ENCODE measurements around the gene CTCF.

Gene CTCF

DNA sequence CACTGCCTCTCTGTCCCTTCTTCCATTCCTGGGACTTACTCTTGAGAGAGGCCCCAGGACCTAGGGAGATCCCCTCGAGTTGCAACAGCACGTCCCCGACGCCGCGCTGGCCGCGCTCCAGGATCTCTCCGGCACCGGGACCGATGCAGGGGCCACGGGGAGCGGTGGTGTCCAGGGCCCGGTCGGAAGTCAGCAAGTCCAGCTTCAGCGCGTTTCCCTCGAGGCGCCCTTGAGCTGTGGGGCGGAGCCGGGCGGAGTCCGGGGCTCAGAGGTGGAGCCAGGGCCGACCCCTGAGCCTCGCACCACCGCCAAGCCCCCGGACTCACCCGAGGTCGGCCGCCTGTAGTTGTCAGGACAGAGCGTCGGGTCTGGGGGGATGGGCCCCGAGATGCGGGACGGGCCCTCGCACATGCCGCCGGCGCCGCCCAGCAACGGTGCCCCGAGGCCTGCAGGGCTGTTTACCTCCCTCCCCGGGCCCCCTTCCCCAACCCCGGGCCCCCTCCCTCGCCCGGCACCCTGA, 103.8 kb downstream of the CTCF start:
- no peak for DNase-seq (ENCODE audit: low read depth in 2 of 2)

DNA sequence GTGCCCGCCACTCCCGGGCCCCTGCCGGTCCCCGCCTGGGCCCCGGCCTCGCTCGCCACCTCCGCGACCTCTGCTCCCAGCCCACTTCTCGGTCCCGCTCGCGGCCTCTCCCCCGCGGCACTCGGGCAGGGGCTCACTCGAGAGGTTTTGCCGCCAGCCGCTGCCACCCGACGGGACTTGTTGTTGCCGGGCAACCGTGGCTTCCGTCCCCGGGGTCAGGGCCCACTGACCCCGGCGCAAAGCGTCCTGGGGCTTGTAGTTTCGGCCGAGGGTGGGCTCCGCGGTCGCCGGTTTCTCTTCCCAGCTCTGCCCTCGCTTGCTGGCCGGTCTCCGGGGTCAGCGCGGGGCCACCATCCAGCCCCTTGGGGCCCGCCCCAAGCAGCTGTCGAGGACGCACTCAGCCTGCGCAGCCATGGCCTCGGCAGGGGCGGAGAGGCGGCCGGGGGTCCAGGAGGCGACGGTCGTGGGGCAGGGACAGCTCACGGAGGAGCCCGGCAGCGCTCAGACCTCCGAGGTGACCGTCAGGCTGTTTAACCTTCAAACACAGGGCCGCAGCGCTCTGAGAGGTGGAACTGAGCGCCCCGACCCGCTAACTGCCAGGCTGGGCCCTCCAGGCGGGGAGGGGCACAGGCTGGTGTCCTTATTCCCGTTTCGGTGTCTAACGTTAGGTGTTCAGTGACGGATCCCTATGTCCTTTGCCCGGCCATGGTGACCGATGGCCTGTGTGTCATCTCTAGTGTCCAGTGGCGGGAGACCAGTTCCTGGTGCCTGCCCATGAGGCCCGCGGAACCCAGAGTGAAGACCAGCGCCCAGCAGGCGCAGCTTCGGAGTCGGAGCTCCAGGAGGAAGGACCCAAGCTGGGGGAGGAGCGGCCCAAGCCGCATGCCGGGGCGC, 104.5 kb downstream of the CTCF start, which contains the start of the genes C16orf86 and ENKD1:
Gene C16orf86, plus strand, starts transcription at position 256 of the 894 bp plus-strand sequence. Its CDS starts 157 bp downstream, at position 413.
Gene ENKD1, minus strand, starts transcription at position 192 of the 894 bp plus-strand sequence. CDS start 308 bp downstream, outside the sequence.
- peak; percentile 19 to 29 for DNase-seq (ENCODE audit: low read depth in 2 of 2)

DNA sequence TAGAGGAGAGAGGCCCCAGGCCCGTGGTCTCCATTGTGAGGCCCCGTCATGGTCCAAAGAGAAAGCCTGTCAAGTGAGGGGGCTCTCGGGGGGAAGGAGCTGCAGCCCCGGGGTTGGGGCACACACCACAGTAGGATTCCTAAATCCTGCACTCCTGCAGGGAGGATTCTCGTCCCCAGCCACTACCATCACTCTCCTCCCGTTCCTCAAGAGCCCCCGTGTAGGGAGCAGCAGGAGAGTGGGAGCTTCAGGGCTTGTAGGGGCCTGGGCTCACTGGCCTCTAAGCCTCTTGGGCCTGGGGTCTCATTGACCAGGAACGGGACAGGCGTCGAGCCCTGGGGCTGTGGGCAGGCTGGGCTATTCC, 105.1 kb downstream of the CTCF start:
- no peak for DNase-seq (ENCODE audit: low read depth in 2 of 2)

DNA sequence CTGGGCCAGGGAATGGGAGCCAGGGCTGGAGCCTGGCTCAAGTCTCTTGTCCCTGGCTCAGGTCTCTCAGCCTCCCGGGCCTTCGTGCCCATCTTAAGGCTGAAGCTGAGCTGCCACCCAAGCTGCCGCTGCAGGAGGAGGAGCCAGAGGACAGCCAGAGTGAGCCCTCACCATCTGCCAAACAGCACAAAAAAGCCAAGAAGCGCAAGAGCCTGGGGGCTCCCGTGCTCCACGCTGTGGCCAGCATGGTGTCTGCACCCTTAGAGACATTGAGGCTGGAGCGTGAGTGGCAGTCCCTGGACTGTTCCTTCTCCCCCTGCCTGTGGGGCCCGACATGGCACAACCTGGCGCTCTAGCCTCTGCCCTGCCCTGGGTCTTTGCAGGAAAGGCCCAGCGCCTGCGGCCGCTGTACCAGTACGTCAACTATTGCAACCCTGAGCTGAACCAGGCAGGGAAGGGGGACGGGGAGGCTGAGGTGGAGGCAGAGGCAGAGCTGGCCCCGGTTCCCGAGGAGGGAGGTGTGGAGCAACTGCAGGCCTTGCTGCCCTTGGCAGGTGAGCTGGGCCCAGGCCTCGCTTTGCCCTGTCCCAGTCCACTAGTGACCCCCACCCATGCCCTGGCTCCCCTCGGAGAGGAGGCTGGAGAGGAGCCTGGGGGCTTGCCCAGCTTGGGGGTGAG, 105.6 kb downstream of the CTCF start:
- peak; percentile 70 to 73 for DNase-seq (ENCODE audit: low read depth in 2 of 2)

DNA sequence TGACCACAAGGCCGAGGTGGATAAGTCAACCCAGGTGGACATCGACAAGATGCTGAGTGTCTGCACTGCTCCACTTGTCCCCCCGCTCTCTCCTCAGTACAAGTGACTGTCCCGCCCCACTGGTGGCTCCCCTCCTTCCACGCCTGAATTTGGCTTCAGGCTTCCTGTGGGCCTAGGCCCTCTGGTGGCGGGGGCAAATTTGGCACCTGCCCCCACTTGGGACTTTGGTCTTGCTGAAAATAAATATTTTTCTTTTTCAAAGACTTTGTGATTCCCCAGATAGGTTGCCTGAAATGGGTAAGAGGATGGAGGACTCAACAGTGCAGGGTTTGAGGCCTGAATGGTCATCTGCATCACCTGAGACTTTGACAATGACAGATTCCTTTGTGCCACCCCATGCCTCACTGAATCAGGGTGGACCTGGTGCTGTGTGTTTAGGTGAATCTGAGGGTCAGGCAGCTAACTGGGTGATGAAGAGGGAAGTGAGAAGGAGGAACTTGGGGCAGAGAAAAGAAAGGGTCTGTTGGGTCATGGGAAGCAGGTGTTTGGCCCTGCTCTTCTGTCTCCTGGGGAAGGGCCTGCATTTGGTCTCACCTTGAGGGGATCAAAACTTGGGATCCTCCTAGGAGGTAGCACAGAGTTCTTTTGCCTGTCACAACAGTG, 106.3 kb downstream of the CTCF start:
- no peak for DNase-seq (ENCODE audit: low read depth in 2 of 2)

DNA sequence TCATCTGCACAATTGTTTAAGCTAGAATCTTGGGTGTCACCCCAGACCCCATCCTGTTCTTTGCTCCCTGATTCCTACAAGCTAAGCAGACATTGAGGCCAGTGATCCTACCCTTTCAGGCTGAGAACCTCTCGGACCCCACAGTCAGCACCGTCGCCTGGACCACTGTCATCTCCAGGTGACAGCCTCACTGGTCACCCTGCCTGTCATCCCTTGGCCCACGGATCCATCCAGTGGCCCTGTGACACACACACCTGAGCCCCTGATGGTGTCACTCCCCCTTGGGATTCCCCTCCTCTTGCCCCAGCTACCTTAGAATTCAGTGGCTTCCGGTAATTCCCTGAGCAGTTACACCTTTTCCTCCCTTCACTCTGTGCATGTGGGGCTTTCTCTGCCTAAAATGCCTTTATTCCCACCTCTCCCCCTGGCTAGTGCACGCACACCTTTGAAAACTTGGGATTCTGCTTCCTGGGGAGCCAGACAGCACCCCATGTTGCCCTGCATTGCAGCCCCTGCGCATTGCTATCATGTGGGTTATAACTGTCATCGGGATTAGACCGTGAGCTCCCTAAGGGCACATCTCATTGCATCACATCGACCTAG, 107.3 kb downstream of the CTCF start:
- no peak for DNase-seq (ENCODE audit: low read depth in 2 of 2)

DNA sequence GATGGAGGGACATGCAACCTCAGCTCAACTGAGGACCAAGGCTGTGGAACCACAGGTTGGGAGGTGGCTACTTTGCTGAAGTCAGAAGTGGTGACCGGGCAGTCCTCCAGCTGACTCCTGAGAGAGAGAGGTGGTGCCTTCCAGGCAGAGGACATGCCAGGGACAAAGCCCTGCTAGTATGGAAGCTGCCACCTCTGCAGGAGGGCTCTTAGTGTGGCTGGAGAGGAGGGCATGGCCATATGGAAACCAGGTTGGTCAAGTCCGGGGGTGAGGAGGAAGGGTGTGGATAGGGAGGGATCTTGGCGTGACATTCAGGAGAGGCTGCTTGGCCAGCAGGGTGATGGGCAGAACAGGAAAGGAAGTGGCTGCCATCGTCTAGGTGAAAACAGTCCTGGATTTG, 110.0 kb downstream of the CTCF start:
- no peak for DNase-seq (ENCODE audit: low read depth in 2 of 2)

DNA sequence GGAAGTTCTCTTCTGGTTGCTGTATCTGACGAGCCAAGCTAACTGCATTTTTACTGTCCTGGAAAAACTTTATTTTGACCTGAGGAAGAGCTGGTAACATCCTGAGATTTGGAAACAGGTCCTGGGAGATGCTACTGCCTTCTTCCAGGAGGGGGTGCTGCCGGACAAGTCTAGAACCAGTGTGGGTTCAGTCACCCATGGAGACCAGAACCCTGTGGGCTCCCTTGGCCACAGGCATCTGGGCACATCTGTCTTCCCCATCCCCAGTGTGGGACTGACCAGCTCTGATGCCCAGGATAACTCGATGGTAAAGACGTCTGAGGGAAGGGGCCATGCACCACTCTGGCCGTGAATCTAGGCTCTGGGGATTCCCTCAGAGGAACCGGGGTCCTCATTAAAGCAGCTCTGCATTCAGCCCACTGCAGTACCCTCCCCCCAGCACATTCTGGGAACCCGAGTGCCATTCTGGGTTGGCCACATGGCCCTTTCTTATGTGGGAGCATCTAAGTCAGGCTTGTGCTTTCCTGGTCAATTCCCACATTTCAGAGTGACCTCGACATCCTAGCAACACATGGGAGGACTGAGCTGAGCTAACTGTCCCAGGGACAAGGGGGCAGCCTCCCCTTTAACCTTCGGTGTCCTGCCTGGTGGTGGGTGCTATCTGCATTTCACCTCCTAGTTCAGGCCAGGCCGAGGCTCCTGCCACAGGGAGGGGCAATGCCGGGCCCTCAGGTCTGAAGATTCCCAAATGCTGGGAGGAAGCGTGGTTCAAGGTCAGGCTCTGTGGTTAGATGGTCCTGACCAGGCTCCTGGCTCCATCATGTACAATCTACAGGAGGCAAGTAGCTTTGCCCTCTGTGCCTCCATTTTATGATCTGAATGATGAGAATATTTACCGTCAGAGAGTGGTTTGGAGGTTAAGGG, 110.7 kb downstream of the CTCF start:
- DNase-seq (ENCODE audit: low read depth in 2 of 2), result peak; percentile 7 to 16

DNA sequence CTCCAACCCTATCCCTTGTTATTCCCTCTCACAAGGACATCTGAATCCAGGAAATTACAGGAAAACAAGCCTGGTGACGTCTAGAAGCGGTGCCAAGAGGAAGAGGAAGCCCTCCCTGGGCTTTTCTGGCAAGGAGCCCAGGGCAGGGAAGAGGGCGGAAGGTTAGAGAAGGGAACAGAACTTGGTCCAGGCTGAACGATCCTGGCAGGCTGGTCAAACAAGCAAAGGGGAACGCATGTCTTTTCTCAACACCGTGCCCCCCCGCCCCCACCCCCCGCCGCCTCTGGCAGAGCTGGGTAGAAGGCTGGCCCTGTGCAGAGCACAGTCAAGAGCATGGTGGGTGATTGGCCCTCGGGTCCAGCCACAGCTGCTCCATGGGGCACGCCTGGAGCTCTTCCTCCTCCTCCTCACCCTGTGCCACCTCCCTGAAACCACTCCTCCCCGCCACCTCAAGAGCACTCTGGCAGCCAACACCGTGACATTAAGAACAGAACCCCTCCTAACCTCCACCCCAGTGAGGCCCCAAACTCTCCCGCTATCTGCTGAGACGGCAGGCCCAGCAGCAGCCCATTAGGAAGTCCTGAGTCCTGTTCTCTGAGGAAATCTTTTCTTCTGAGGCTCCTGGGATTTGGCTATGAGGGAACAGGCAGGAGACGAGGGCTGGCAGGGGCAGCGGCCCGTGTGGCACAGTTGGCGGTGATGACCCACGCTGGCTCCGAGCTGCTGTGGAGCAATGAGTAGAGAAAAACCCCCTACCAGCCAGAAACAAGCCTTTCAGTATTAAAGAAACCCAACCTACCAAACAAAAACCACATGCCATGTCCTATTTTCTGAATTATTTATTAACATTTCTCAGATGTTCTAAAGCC, 111.6 kb downstream of the CTCF start:
- DNase-seq (ENCODE audit: low read depth in 2 of 2), result no peak

DNA sequence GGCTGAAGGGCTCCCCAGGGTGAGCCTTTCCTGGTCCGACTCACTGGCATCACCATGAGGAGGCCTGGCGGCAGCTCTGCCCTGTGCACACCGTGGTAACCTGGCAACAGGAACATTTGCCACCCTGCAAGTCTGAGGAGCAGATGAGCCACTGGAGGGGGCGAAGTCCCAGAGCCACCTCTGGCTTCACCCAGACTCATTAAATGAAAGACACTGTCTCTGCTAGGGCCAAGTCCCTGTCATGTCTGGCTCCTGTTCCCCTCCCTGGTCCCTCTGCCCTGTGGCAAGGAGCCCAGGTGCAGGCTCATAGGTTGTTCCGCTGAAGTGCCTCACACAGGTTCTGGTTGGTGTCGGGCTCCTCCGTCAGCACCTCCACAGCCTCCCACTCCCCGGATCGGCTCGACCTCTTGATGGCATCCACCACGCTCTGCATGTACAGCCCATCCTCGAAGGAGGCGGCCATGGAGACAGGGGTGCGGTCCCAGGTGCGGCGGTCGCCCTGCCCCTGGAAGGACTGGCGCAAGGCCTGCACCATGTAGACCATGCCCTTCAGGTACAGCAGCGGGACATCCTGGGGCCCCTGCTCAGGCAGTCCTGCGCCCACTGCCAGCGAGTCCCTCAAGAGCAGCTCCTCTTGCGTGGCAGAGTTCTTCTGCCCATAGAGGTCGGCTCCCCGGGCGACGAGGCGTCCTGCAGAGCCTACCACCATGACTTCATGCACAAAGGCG, 112.7 kb downstream of the CTCF start:
- DNase-seq (ENCODE audit: low read depth in 2 of 2), result no peak

DNA sequence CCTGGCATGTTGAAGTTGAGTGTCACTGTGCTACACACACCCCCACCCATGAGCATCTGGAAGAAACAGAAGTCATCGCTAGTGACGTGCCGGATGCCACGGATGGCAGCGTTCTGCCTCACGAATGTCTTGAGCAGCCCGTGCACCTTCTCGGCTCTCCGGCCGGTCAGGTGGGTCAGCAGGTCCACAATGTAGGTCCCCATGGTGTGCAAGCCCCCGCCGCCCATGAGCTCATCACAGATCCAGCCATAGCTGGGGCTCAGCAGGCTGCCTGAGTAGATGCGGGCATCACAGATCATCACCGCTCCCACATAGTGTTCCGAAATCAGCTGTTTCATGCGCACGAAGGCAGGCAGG, 113.2 kb downstream of the CTCF start:
- DNase-seq (ENCODE audit: low read depth in 2 of 2), result no peak

DNA sequence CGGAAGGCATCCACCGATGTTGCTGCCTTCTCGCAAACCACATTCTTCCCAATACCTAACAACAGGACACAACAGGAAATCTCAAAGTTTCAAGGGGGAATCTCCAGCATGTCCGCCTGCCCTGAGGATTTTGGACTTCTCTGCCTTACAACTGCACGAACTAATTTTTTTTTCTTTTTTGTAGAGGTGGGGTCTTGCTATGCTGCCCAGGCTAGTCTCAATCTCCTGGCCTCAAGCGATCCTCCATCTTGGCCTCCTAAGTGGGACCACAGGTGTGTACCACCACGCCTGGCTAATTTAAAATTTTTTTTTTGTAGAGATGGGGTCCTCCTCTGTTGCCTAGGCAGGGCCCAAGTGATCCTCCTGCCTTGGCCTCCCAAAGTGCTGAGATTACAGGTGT, 113.7 kb downstream of the CTCF start:
- DNase-seq (ENCODE audit: low read depth in 2 of 2), result no peak

DNA sequence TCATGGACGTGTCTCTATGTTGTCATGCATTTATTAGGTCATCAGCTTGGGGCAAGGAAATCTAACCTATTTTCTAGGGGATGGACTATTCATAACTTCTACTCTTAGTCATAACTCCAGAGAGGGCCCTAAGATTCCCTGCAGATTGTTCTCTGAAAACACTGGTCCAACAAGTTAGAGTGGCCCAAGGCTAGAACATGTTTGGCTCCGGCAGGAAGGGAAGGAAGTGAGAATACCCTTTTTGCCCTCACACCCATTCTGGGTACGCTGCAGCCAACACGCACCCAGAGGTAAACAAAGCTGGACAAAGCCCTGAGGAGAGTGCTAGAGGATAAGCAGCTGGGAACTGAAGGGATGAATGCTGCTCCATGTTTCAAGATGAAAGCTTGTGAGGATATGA, 114.2 kb downstream of the CTCF start:
- no peak for DNase-seq (ENCODE audit: low read depth in 2 of 2)

DNA sequence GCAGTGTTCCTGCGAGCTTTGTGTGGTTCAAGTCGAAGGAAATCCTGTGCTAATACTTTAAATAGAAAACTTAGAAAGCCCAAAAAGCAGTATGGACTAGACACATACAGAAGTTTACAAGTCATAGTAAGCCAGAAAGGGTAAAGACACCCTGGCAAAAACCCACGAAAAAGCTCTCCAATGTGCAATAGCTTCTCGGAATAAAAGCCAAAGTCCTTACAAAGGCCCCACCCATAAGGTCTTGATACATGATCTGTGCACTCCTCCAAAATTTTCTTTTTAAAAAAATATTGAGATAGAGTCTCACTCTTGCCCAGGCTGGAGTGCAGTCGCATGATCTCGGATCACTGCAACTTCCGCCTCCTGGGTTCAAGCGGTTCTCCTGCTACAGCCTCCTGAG, 114.6 kb downstream of the CTCF start:
- DNase-seq (ENCODE audit: low read depth in 2 of 2), result no peak

DNA sequence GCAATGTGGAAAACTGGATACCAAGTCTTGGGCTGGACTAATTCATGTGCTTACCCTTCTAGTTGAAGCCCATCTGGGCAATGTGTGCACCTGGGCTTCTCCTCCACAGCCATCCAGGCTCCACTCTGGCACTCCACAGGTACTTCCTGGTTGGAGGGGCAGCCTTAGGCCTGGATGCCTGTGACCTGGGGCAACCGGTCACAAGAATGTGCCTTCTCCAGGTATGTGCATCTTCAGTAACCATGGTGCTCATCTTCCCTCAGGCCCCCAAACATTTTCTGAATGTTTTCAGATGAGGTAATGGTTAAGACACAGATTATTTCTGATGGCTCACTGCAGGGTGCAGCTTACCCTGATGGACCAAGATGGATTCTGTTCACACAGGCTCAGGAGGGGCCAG, 115.4 kb downstream of the CTCF start:
- no peak for DNase-seq (ENCODE audit: low read depth in 2 of 2)

DNA sequence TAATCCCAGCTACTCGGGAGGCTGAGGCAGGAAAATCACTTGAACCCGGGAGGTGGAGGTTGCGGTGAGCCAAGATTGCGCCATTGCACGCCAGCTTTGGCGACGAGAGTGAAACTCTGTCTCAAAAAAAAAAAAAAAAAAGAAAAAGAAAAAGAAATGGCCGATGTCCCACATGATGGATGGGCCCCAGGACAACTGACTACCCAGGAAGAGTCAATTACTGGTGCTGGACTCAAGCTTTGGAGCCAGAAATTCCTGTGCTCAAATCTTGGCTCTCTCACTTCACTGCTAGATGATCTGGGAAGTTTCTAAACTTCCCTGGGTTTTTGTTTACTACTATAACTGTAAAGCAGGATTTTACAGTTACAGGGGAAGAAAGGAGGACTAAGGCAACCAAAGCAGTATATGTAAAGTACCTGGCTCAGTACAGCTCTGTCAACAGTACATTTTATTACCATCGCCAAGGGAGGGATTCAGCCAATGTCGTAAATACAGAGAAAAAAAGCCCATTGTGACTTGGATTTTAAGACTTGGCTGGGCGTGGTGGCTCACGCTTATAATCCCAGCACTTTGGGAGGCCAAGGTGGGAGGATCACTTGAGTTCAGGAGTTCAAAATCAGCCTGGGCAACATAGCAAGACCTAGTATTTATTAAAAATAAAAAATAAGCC, 116.2 kb downstream of the CTCF start:
- no peak for DNase-seq (ENCODE audit: low read depth in 2 of 2)

DNA sequence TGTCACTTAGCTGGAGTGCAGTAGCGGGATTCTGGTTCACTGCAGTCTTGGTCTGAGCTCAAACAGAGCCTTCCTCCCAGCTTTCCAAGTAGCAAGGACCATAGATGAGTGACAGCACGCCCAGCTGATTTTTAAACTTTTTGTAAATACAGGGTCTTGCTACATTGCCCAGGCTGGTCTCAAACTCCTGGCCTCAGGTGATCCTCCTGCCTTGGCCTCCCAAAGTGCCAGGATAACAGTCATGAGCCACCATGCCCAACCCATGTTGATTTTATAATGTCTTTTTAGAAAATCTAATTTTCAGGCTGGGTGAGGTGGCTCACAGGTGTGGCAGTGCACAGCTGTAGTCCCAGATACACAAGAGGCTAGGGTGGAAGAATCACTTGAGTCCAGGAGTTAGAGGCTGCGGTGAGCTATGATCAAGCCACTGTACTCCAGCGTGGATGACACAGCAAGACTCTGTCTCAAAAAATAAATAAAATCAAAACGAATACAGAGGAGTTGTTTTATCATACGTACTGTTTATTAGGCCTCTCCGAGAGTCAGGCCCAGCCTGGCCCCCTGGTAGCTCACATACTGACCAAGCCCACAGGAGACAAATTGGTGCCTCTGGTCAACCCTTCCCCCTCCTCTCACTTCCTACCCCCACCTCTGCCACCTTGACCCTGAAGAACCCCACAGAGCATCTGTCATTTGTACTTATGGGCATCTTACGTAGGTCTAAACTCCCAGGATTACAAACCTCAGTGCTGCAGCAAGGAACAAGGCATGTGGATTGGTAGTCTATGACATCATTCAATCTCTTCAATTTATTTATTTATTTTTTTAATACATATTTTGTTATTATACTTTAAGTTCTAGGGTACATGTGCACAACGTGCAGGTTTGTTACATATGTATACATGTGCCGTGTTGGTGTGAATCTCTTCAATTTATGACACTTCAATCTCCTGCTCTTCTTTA, 117.9 kb downstream of the CTCF start:
- no peak for DNase-seq (ENCODE audit: low read depth in 2 of 2)

All from fibroblast of skin of left biceps (primary cell).